ENCODE measurements around the gene GMPPA. TPM values are rescaled to one million over a fixed set of nuclear protein-coding genes. Genes with fewer than 3 reads are reported as not detected.

The GMPPA gene
- total and polyA plus RNA-seq, 9 of the 15 experiments (the other 6 are each of a cell fraction or from before 2014, with no cell fraction given) = 7.0 to 101 (median 66.7) TPM

- TF ChIP-seq HMBOX1 (IDR thresholded peaks at IDR 0.05) (no peak), POLR2A (conservative IDR thresholded peaks at IDR 0.05) (peak; percentile 17; the same call in 1 of the 2 replicates), TCF15 (CRISPR knock-in tag; IDR thresholded peaks at IDR 0.05) (no peak), POLR2B (IDR thresholded peaks at IDR 0.05; ENCODE audit: low read depth, partially characterized antibody) (no peak), ZEB2 (IDR thresholded peaks at IDR 0.05) (0 out of 2 replicates have a peak, but pooled peaks have one; percentile 63), PBX2 (CRISPR knock-in tag; IDR thresholded peaks at IDR 0.05; ENCODE audit: low read depth) (no peak), PBX2 (tag; conservative IDR thresholded peaks at IDR 0.05; ENCODE audit: low read depth) (peak; percentile 55), ZNF583 (CRISPR knock-in tag; IDR thresholded peaks at IDR 0.05) (no peak), ZNF561 (CRISPR knock-in tag; conservative IDR thresholded peaks at IDR 0.05) (no peak), TOE1 (IDR thresholded peaks at IDR 0.05; ENCODE audit: borderline replicate concordance) (peak; percentile 77), TOE1 (CRISPR knock-in tag; IDR thresholded peaks at IDR 0.05; ENCODE audit: borderline replicate concordance, low read depth) (no peak), FOXP1 (CRISPR knock-in tag; IDR thresholded peaks at IDR 0.05) (peak; percentile 72; the same call in 1 of the 2 replicates), HDAC2 (IDR thresholded peaks at IDR 0.05) (peak; percentile 94), E4F1 (CRISPR knock-in tag; IDR thresholded peaks at IDR 0.05; ENCODE audit: borderline replicate concordance) (no peak), ZNF75A (CRISPR knock-in tag; IDR thresholded peaks at IDR 0.05) (peak; percentile 84), NFE2 (IDR thresholded peaks at IDR 0.05; ENCODE audit: low read depth) (no peak; the same call in 1 of the 2 replicates), ZNF644 (tag; IDR thresholded peaks at IDR 0.05; ENCODE audit: low read depth) (peak; percentile 79; the same call in 1 of the 2 replicates), ZFPM2 (CRISPR knock-in tag; IDR thresholded peaks at IDR 0.05) (no peak), TBP (optimal IDR thresholded peaks at IDR 0.05; ENCODE audit: low read depth, low read length) (peak; percentile 26), NKRF (IDR thresholded peaks at IDR 0.05; ENCODE audit: borderline replicate concordance) (peak; percentile 70; the same call in 1 of the 2 replicates), SMAD4 (CRISPR knock-in tag; conservative IDR thresholded peaks at IDR 0.05) (peak; percentile 72), ZBED1 (IDR thresholded peaks at IDR 0.05) (peak; percentile 91; the same call in 1 of the 2 replicates)
These were observed 11.3 kb downstream of the GMPPA start (continued) for GRCh38 chr2:219509780-219510511.

Measured in K562 (cell line).